ENCODE measurements around the gene PTGER1. TPM values are rescaled to one million over a fixed set of nuclear protein-coding genes. Genes with fewer than 3 reads are reported as not detected.
A peak's percentile ranks its signal among the peaks of the same experiment; 100 is the strongest.

PTGER1 gene
- total RNA-seq, 2 donors from 2014 or later: 2.8 TPM; not detected in 1

- DNase-seq (ENCODE audit: low spot score): no peak
- no peak for ATAC-seq (ENCODE audit: insufficient number of reproducible peaks, low FRiP score, low read depth)
- Histone ChIP-seq H3K4me1 (ENCODE audit: control insufficient read depth in 1 of 2, low read depth in 2 of 2) (peaks cover 11 to 26% of the 10 kb centered on the region in 2 donors), H3K36me3 (peaks cover 15% of the 10 kb centered on the region), H3K4me3 (no peak overlapping the region), H3K9me3 (no peaks in the 10 kb centered on the region), H3K27ac (no peak overlapping the region), H3K27me3 (replicated peaks; ENCODE audit: insufficient read depth) (no peaks in the 10 kb centered on the region)
- no peak for TF ChIP-seq CTCF (IDR thresholded peaks at IDR 0.05)
Measured at GRCh38 chr19:14477418-14478112, 2.4 kb upstream of the PTGER1 start.

- H3K27me3 ChIP-seq (replicated peaks; ENCODE audit: insufficient read depth): no peaks in the 10 kb centered on the region
- H3K36me3 ChIP-seq: peaks cover 15% of the 10 kb centered on the region
- TF ChIP-seq CTCF (IDR thresholded peaks at IDR 0.05): no peak
- ATAC-seq (ENCODE audit: insufficient number of reproducible peaks, low FRiP score, low read depth) (no peak), DNase-seq (ENCODE audit: low spot score) (no peak)
- no peaks in the 10 kb centered on the region for H3K9me3 ChIP-seq
- H3K4me1 ChIP-seq (ENCODE audit: control insufficient read depth in 1 of 2, low read depth in 2 of 2): peaks cover 15 to 33% of the 10 kb centered on the region in 2 donors
- no peak overlapping the region for H3K27ac ChIP-seq
- H3K4me3 ChIP-seq: no peak overlapping the region
Measured at GRCh38 chr19:14476673-14477401, 1.7 kb upstream of the PTGER1 start.

GRCh38 chr19:14476327-14476672 is 1.1 kb upstream of the PTGER1 start:
- H3K27me3 ChIP-seq (replicated peaks; ENCODE audit: insufficient read depth): no peaks in the 10 kb centered on the region
- no peak for DNase-seq (ENCODE audit: low spot score)

GRCh38 chr19:14474827-14475226 is 327 bp downstream of the PTGER1 start:
- ATAC-seq (ENCODE audit: insufficient number of reproducible peaks, low FRiP score, low read depth) (no peak), DNase-seq (ENCODE audit: low spot score) (no peak)
- Histone ChIP-seq H3K4me3 (no peak overlapping the region), H3K4me1 (ENCODE audit: control insufficient read depth in 1 of 2, low read depth in 2 of 2) (peaks cover 15 to 35% of the 10 kb centered on the region in 2 donors), H3K27me3 (replicated peaks; ENCODE audit: insufficient read depth) (no peaks in the 10 kb centered on the region), H3K36me3 (peaks cover 21% of the 10 kb centered on the region), H3K9me3 (no peaks in the 10 kb centered on the region), H3K27ac (no peak overlapping the region)
- no peak for TF ChIP-seq CTCF (IDR thresholded peaks at IDR 0.05)

More at GRCh38 chr19:14476327-14476672, 1.1 kb upstream of the PTGER1 start:
- Histone ChIP-seq H3K4me3 (no peak overlapping the region), H3K36me3 (peaks cover 18% of the 10 kb centered on the region), H3K9me3 (no peaks in the 10 kb centered on the region), H3K27ac (no peak overlapping the region), H3K4me1 (ENCODE audit: control insufficient read depth in 1 of 2, low read depth in 2 of 2) (peaks cover 15 to 35% of the 10 kb centered on the region in 2 donors)
- ATAC-seq (ENCODE audit: insufficient number of reproducible peaks, low FRiP score, low read depth): no peak
- no peak for TF ChIP-seq CTCF (IDR thresholded peaks at IDR 0.05)

GRCh38 chr19:14473978-14474578 is 1.1 kb downstream of the PTGER1 start:
- no peak for DNase-seq (ENCODE audit: low spot score)
- H3K4me3 ChIP-seq: peak overlapping the region; percentile 55
- no peak overlapping the region for H3K27ac ChIP-seq
- H3K36me3 ChIP-seq: peaks cover 22% of the 10 kb centered on the region
- TF ChIP-seq CTCF (IDR thresholded peaks at IDR 0.05): no peak
- H3K4me1 ChIP-seq (ENCODE audit: control insufficient read depth in 1 of 2, low read depth in 2 of 2): peaks cover 15 to 35% of the 10 kb centered on the region in 2 donors
- ATAC-seq (ENCODE audit: insufficient number of reproducible peaks, low FRiP score, low read depth): no peak
- no peaks in the 10 kb centered on the region for H3K9me3 ChIP-seq
- no peaks in the 10 kb centered on the region for H3K27me3 ChIP-seq (replicated peaks; ENCODE audit: insufficient read depth)
